ENCODE results near the gene LMAN2.

GRCh38 chr5:177397875-177398390 lies 46.5 kb upstream of the LMAN2 start:
- no peak for TF ChIP-seq POLR2AphosphoS5 (IDR thresholded peaks at IDR 0.05; ENCODE audit: low read depth, low read length)
- no peak for TF ChIP-seq CTCF (IDR thresholded peaks at IDR 0.05 in 2 of 3, conservative IDR thresholded peaks at IDR 0.05 in 1 of 3; ENCODE audit: borderline replicate concordance in 1 of 3, insufficient read depth in 1 of 3, low read depth in 2 of 3, low read length in 2 of 3)
- TF ChIP-seq YY1 (IDR thresholded peaks at IDR 0.05; ENCODE audit: extremely low read depth, insufficient replicate concordance, low read depth, low read length): no peak
